B cell (primary cell): ENCODE data around the gene TJAP1. TPM values are rescaled to one million over a fixed set of nuclear protein-coding genes. Genes with fewer than 3 reads are reported as not detected.

ENCODE experiments used
- ATAC-seq: fragments of 200-7000 bp; cut with Tn5 transposase; one replicate; pipeline ENCODE4 v1.10.0; 2021; ENCODE audit warnings: low read depth, mild to moderate bottlenecking, moderate number of reproducible peaks, moderate library complexity
- CTCF ChIA-PET: fragments of 350-600 bp; sonication (Branson Sonifier 250); formaldehyde crosslinking; loops from one replicate; lab custom pipeline; 2021; ENCODE audit warnings: antibody characterized with exemption, inconsistent platforms; lab: Charles Lee
- POLR2A ChIA-PET: fragments of 350-600 bp; sonication (Branson Sonifier 250); formaldehyde crosslinking; loops from one replicate; lab custom pipeline; 2021; ENCODE audit warnings: antibody characterized with exemption; lab: Charles Lee
- DNase-seq: peaks from one replicate; pipeline ENCODE4 v3.0.0; 2013
- H2AFZ ChIP-seq: 2 replicates; pipeline ENCODE4 v1.6.1; 2012; ENCODE audit warnings: mild to moderate bottlenecking, low read depth, low read length; ENCODE audit not compliant: insufficient read depth, poor library complexity, severe bottlenecking
- H3K27ac ChIP-seq, 2 donors: 1 replicate in 1 of 2; 2 replicates in 1 of 2; pipeline ENCODE4 v1.5.1; 2012 to 2013; ENCODE audit warnings: low read length in 2 of 2, mild to moderate bottlenecking in 2 of 2, moderate library complexity in 1 of 2
- H3K27me3 ChIP-seq, 4 experiments: fragments of 200-600 bp in 1 of 4; sonication (generic) in 1 of 4; replicated peaks in 1 of 4; 1 replicate in 2 of 4; 2 replicates in 2 of 4; pipeline versions ENCODE4 v1.6.1 to v1.7.0; 2013 to 2016; ENCODE audit warnings: low read length in 3 of 4, mild to moderate bottlenecking in 2 of 4, mixed read lengths in 1 of 4, moderate library complexity in 1 of 4; ENCODE audit not compliant: insufficient read depth in 4 of 4, control insufficient read depth in 3 of 4; ENCODE audit errors: control extremely low read depth in 1 of 4
- H3K36me3 ChIP-seq, 2 experiments: replicated peaks in 1 of 2; 1 replicate in 1 of 2; 2 replicates in 1 of 2; pipeline versions ENCODE4 v1.6.1 to v1.7.1; 2013; ENCODE audit warnings: low read length in 1 of 2; ENCODE audit not compliant: insufficient read depth in 2 of 2, control insufficient read depth in 1 of 2; ENCODE audit errors: control extremely low read depth in 1 of 2, extremely low read depth in 1 of 2
- H3K4me1 ChIP-seq, 2 donors: fragments of 200-600 bp in 1 of 2; sonication (generic) in 1 of 2; 1 replicate in 1 of 2; 2 replicates in 1 of 2; pipeline versions ENCODE4 v1.5.1 to v1.6.1; 2013 to 2017; ENCODE audit warnings: low read length in 2 of 2; ENCODE audit not compliant: control insufficient read depth in 2 of 2, insufficient read depth in 2 of 2
- H3K4me2 ChIP-seq: replicated peaks from 2 replicates; pipeline ENCODE3; 2012; ENCODE audit warnings: mild to moderate bottlenecking, low read depth, low read length; ENCODE audit not compliant: poor library complexity, severe bottlenecking
- H3K4me3 ChIP-seq, 5 experiments: fragments of 200-600 bp in 1 of 5; sonication (generic) in 1 of 5; 1 replicate in 3 of 5; 2 replicates in 2 of 5; pipeline versions ENCODE4 v1.5.1 to v1.7.0; 2011 to 2016; ENCODE audit warnings: low read length in 4 of 5, mild to moderate bottlenecking in 4 of 5, low read depth in 2 of 5, control low read depth in 1 of 5, moderate library complexity in 1 of 5; ENCODE audit not compliant: insufficient read depth in 1 of 5; ENCODE audit errors: control extremely low read depth in 1 of 5, extremely low read depth in 1 of 5
- H3K79me2 ChIP-seq: fragments of 200-600 bp; sonication (generic); one replicate; pipeline ENCODE4 v1.6.0; 2016; ENCODE audit warnings: low read length; ENCODE audit not compliant: control insufficient read depth, insufficient read depth
- H3K9ac ChIP-seq: fragments of 200-600 bp; sonication (generic); 2 replicates; pipeline ENCODE4 v1.6.1; 2017; ENCODE audit warnings: mild to moderate bottlenecking, low read length, moderate library complexity
- H3K9me3 ChIP-seq, 3 donors: one replicate each; pipeline versions ENCODE4 v1.6.1 to v1.7.1; 2013; ENCODE audit warnings: low read length in 2 of 3; ENCODE audit not compliant: control insufficient read depth in 2 of 3, insufficient read depth in 1 of 3; ENCODE audit errors: control extremely low read depth in 1 of 3
- H4K20me1 ChIP-seq: 2 replicates; pipeline ENCODE4 v1.6.0; 2012; ENCODE audit warnings: mild to moderate bottlenecking, low read length; ENCODE audit not compliant: insufficient read depth, control insufficient read depth, poor library complexity, severe bottlenecking
- H3K27ac Mint-ChIP-seq: one replicate; pipeline ENCODE4 v1.8.0; 2021; ENCODE audit warnings: mixed read lengths
- H3K27me3 Mint-ChIP-seq: one replicate; pipeline ENCODE4 v1.8.0; 2021; ENCODE audit warnings: mixed read lengths
- H3K4me1 Mint-ChIP-seq: one replicate; pipeline ENCODE4 v1.8.0; 2021; ENCODE audit warnings: mixed read lengths
- H3K4me3 Mint-ChIP-seq: one replicate; pipeline ENCODE4 v1.8.0; 2021; ENCODE audit warnings: mixed read lengths
- H3K9me3 Mint-ChIP-seq: one replicate; pipeline ENCODE4 v1.8.0; 2022; ENCODE audit warnings: mixed read lengths; ENCODE audit not compliant: insufficient read depth
- EZH2 ChIP-seq: IDR thresholded peaks from 2 replicates; pipeline ENCODE4 v1.6.1; 2012; ENCODE audit warnings: borderline replicate concordance, low read depth, mild to moderate bottlenecking, moderate library complexity, low read length; ENCODE audit not compliant: insufficient read depth, poor library complexity, severe bottlenecking
- WGBS: methylation state at CpG from one replicate; pipeline ENCODE4 v1.1.5; 2013; ENCODE audit warnings: missing lambda C conversion rate; ENCODE audit not compliant: insufficient coverage; 5-methylcytosine and 5-hydroxymethylcytosine counted together
- intact Hi-C: fragments of 100-400 bp; cut with micrococcal nuclease; formaldehyde crosslinking; loops from one replicate; pipeline ENCODE4 v1.10.0; 2022
- polyA plus RNA-seq: library from polyadenylated mRNA; depleted of rRNA; stranded (reverse); fragments of >200 nt; gene quantifications from 2 replicates; pipeline ENCODE4 v1.2.3, GENCODE V29; 2012
- total RNA-seq, 2 donors: library from RNA; stranded (reverse); fragments of 120-200 nt in 1 of 2; gene quantifications; 1 replicate in 1 of 2; 2 replicates in 1 of 2; pipeline versions ENCODE4 v1.2.3 to v1.2.4, GENCODE V29; 2013 to 2022
- TF ChIP-seq, protein P1 (sequence below): fragments of 200-600 bp; IDR thresholded peaks from one replicate; pipeline ENCODE4 v1.8.0; 2022; ENCODE audit warnings: antibody characterized with exemption, mild to moderate bottlenecking

The TJAP1 gene
- total and polyA plus RNA-seq, 2 donors (not counting 1 experiment from before 2014, with no cell fraction given): 59.1 to 70.7 TPM

DNA sequence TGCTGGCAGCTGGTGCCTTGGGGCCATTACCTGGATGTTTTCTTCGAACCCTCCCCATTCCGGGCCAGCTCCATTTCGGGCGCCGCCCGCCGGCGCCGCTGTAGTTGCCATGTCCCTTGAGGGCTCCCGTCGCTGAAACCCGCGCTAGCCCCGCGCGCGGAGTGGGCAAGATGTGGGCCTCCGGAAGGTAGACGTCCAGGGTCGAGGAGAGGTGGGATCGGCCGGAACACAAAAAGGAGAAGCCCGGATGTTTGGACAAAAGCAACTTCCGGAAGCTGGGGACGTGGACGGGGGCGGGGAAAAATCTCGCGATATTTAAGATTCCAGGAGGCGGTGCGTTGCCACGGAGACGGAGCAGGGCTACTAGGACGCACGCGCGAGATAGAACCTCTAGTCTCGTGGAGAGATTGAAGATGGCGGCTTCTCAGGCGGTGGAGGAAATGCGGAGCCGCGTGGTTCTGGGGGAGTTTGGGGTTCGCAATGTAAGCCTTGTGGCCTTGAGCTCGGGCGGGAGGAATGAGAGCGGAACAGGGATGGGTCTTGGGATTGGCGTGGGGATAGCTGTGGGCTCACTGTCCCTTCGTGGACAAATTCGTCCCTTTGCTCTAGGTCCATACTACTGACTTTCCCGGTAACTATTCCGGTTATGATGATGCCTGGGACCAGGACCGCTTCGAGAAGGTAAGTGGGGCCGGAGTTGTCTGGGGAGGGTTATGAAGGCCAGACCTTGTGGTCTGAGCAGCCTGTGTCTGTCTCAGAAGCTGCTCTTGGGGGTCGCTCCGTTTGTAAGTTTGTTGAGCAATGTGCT is 39.5 kb downstream of the TJAP1 start, which contains the start of the genes POLR1C and YIPF3:
Gene POLR1C (plus strand): TSS at position 393 of the 808 bp plus-strand sequence. CDS start 21 bp downstream, at position 414.
Gene YIPF3 (minus strand): TSS at position 230 of the 808 bp plus-strand sequence. CDS start 119 bp downstream, at position 111.
- H3K36me3 ChIP-seq: peaks cover 4 to 62% of the 10 kb centered on the region in 2 experiments

More for the DNA sequence above, 39.5 kb downstream of the TJAP1 start, which contains the start of the genes POLR1C and YIPF3:
- no peak within 1 kb of the TSS for H3K4me3 Mint-ChIP-seq
- Histone ChIP-seq H3K9ac (peak within 1 kb of the TSS; percentile 97), H3K27me3 (no peaks in the 10 kb centered on the region), H2AFZ (peak within 1 kb of the TSS; percentile 90), H3K4me2 (peak within 1 kb of the TSS; percentile 94), H4K20me1 (peaks cover 23% of the 10 kb centered on the region), H3K9me3 (no peaks in the 10 kb centered on the region), H3K4me1 (peaks cover 28 to 36% of the 10 kb centered on the region in 2 donors), H3K4me3 (peak within 1 kb of the TSS; percentile 78 to 98 (median 91)), H3K27ac (peak within 1 kb of the TSS; percentile 65 to 91), H3K79me2 (peaks cover 49% of the 10 kb centered on the region)
- intact Hi-C loops: loop anchor here (1.0 to 10.0 kb wide), 7 partner anchors 40 to 592 kb away; partner anchors contain the start of genes ABCC10, CNPY3, GTPBP2 and POLH
- WGBS: under 1% methylated on average over 57 of the region's 57 CpGs
- POLR2A ChIA-PET: interaction anchor here (0.6 to 1.3 kb wide), 3 partner anchors 90 to 1782 kb away, joined by 3 to 6 read pairs (median 5); partner anchors contain the start of genes ABCC10 and GTPBP2
- H3K27ac Mint-ChIP-seq: no peak within 1 kb of the TSS
- peak; percentile 96 for ATAC-seq
- no peaks in the 10 kb centered on the region for H3K27me3 Mint-ChIP-seq
- peak; percentile 97 for DNase-seq
- H3K9me3 Mint-ChIP-seq: no peaks in the 10 kb centered on the region
- peaks cover 27% of the 10 kb centered on the region for H3K4me1 Mint-ChIP-seq
- CTCF ChIA-PET: interaction anchor here (0.9 to 3.9 kb wide), 3 partner anchors 10 to 253 kb away, joined by 3 to 32 read pairs (median 3); no protein-coding TSS in a partner anchor
- TF ChIP-seq, protein P1, sequence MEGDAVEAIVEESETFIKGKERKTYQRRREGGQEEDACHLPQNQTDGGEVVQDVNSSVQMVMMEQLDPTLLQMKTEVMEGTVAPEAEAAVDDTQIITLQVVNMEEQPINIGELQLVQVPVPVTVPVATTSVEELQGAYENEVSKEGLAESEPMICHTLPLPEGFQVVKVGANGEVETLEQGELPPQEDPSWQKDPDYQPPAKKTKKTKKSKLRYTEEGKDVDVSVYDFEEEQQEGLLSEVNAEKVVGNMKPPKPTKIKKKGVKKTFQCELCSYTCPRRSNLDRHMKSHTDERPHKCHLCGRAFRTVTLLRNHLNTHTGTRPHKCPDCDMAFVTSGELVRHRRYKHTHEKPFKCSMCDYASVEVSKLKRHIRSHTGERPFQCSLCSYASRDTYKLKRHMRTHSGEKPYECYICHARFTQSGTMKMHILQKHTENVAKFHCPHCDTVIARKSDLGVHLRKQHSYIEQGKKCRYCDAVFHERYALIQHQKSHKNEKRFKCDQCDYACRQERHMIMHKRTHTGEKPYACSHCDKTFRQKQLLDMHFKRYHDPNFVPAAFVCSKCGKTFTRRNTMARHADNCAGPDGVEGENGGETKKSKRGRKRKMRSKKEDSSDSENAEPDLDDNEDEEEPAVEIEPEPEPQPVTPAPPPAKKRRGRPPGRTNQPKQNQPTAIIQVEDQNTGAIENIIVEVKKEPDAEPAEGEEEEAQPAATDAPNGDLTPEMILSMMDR: no peak
- TF ChIP-seq EZH2: no peak
